ENCODE results near the gene STRA8.

DNA sequence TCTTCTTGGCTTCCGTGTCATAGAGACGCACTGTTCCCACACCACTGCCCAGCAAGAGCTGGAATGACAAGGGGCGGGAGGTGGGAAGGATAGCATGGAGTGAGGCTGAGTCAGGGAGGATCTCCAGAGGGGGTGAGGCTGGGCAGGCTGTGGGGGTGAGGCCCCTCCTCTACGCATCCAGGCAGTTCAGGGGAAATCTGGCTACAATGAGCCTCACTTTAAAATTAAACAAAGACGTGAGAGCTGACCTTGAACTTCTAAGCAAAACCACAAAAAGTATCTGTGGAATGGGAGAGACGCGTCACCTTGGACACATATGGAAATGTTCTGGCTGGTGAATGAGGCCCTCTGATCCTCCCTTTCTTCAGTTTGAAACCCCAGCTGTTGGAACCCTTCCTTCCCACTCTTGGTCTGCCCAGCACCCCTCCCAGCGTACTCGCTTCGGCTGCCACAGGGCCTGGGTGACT, 40.0 kb upstream of the STRA8 start:
- TF ChIP-seq POLR2A (IDR thresholded peaks at IDR 0.05; ENCODE audit: extremely low read depth, insufficient read length): no peak
- TF ChIP-seq, protein P1, sequence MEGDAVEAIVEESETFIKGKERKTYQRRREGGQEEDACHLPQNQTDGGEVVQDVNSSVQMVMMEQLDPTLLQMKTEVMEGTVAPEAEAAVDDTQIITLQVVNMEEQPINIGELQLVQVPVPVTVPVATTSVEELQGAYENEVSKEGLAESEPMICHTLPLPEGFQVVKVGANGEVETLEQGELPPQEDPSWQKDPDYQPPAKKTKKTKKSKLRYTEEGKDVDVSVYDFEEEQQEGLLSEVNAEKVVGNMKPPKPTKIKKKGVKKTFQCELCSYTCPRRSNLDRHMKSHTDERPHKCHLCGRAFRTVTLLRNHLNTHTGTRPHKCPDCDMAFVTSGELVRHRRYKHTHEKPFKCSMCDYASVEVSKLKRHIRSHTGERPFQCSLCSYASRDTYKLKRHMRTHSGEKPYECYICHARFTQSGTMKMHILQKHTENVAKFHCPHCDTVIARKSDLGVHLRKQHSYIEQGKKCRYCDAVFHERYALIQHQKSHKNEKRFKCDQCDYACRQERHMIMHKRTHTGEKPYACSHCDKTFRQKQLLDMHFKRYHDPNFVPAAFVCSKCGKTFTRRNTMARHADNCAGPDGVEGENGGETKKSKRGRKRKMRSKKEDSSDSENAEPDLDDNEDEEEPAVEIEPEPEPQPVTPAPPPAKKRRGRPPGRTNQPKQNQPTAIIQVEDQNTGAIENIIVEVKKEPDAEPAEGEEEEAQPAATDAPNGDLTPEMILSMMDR (IDR thresholded peaks at IDR 0.05; ENCODE audit: low read depth, low read length): no peak
